ENCODE results near the gene CGGBP1.
A peak's percentile ranks its signal among the peaks of the same experiment; 100 is the strongest.

GRCh38 chr3:88005066-88005465 lies 53.7 kb downstream of the CGGBP1 start:
- TF ChIP-seq CTCF (IDR thresholded peaks at IDR 0.05; ENCODE audit: insufficient read depth, low read depth, low read length) (peak; percentile 40), EZH2 (IDR thresholded peaks at IDR 0.05; ENCODE audit: insufficient read depth, low read length) (no peak)
